Small intestine (tissue), 7 donors: Measurements from ENCODE around the gene COX4I1. TPM values are rescaled to one million over a fixed set of nuclear protein-coding genes. Genes with fewer than 3 reads are reported as not detected.

Experiments
- DNase-seq, 2 donors: peaks; one replicate each; pipeline versions ENCODE4 v3.0.0 to v3.0.0-alpha.2; 2013
- FAIRE-seq: peaks from 2 replicates; lab custom pipeline; 2012; peaks lifted over from hg19 to GRCh38; lab: Jason Lieb, UNC
- H3K27ac ChIP-seq, 3 donors: one replicate each; pipeline ENCODE4 v1.5.1; 2013; ENCODE audit warnings: low read length in 2 of 3, mild to moderate bottlenecking in 2 of 3, control low read depth in 1 of 3, inconsistent platforms in 1 of 3, low read depth in 1 of 3, moderate library complexity in 1 of 3
- H3K27me3 ChIP-seq, 3 donors: one replicate each; pipeline ENCODE4 v1.6.1; 2013; ENCODE audit warnings: low read length in 3 of 3, inconsistent platforms in 1 of 3; ENCODE audit not compliant: control insufficient read depth in 3 of 3, insufficient read depth in 3 of 3
- H3K36me3 ChIP-seq, 3 donors: one replicate each; pipeline ENCODE4 v1.6.1; 2013; ENCODE audit warnings: low read length in 3 of 3, inconsistent platforms in 1 of 3, low read depth in 1 of 3, mild to moderate bottlenecking in 1 of 3, moderate library complexity in 1 of 3; ENCODE audit not compliant: control insufficient read depth in 3 of 3, insufficient read depth in 2 of 3
- H3K4me1 ChIP-seq, 3 donors: one replicate each; pipeline ENCODE4 v1.6.1; 2013; ENCODE audit warnings: low read length in 2 of 3, inconsistent platforms in 1 of 3, low read depth in 1 of 3, mild to moderate bottlenecking in 1 of 3, moderate library complexity in 1 of 3; ENCODE audit not compliant: control insufficient read depth in 3 of 3, insufficient read depth in 2 of 3
- H3K4me3 ChIP-seq, 3 donors: one replicate each; pipeline ENCODE4 v1.5.1; 2013; ENCODE audit warnings: low read length in 3 of 3, control low read depth in 1 of 3, inconsistent platforms in 1 of 3, low read depth in 1 of 3, mild to moderate bottlenecking in 1 of 3, moderate library complexity in 1 of 3
- H3K9me3 ChIP-seq, 2 donors: one replicate each; pipeline ENCODE4 v1.6.1; 2013; ENCODE audit warnings: low read depth in 1 of 2, low read length in 1 of 2; ENCODE audit not compliant: control insufficient read depth in 2 of 2, insufficient read depth in 1 of 2
- WGBS, 3 donors: extraction: QIAGEN DNeasy Blood & Tissue Kit; methylation state at CpG; one replicate each; pipeline ENCODE4 v1.1.7; 2013; 5-methylcytosine and 5-hydroxymethylcytosine counted together
- polyA plus RNA-seq, 4 donors: library from polyadenylated mRNA; stranded (reverse) in 3 of 4; unstranded in 1 of 4; fragments of 200-250 nt in 3 of 4; fragments of 120-200 nt in 1 of 4; gene quantifications; one replicate each; pipeline versions ENCODE4 v1.2.1 to v1.2.3, GENCODE V29; 2013
- donor health status: healthy with polysubstance abuse.
- donor health status: control.
- donor health status: control.
- donor health status: Bipolar disorder and iron deficiency.
- donor health status: healthy.

COX4I1 gene
- polyA plus RNA-seq, 4 donors = 439 to 2,645 (median 1,917) TPM

DNA sequence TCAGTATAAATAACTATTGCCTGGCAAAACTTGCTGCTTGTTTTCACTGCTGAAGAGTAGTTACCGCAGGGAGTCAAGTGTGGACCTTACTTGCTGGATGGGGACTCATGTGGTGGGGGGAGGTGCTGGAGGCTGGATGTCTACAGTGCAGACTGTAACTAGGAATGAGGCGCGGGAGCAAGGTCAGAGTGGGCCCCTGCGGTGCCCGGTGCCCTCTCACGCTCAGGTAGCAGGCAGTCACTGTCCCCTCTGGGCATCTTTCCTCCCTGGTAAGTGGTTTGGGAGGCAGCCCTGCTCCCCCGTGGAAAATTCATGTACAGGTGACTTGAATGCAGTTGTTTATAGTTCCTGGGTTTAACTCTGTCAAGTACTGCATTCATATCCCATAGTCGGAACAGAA lies 4.8 kb upstream of the COX4I1 start:
- Histone ChIP-seq H3K27ac (no peak overlapping the region), H3K27me3 (no peaks in the 10 kb centered on the region), H3K4me1 (peaks cover 0 to 7% (median 2%) of the 10 kb centered on the region in 3 donors), H3K4me3 (no peak overlapping the region), H3K36me3 (peaks cover 8 to 50% (median 17%) of the 10 kb centered on the region in 3 donors), H3K9me3 (peaks cover 0 to 3% of the 10 kb centered on the region in 2 donors)
- 87 to 91% (median 88%) methylated on average over 8 of the region's 8 CpGs for WGBS, 3 donors
- no peak for FAIRE-seq
- DNase-seq = no peak

DNA sequence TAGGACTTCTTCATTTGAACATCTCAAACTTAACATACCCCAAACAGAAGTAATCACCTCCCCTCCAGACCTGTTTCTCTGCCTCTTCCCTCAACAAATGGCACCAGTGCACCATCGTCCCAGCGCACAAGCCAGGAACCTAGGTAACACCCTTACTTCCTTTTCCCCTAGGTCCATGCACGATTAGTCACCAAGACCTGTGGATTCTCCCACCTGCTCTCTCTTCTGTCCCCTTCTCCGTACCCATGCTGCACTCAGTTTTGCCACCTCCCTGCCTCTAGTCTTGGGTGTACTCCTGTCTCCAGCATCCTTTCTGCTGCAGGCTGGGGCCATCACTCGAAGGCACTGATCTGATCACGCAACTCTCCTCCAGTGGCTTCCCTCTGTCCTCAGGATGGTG lies 3.3 kb upstream of the COX4I1 start:
- 85 to 90% (median 90%) methylated on average over 6 of the region's 6 CpGs for WGBS, 3 donors
- DNase-seq = no peak
- peaks cover 7 to 46% (median 17%) of the 10 kb centered on the region in 3 donors for H3K36me3 ChIP-seq

DNA sequence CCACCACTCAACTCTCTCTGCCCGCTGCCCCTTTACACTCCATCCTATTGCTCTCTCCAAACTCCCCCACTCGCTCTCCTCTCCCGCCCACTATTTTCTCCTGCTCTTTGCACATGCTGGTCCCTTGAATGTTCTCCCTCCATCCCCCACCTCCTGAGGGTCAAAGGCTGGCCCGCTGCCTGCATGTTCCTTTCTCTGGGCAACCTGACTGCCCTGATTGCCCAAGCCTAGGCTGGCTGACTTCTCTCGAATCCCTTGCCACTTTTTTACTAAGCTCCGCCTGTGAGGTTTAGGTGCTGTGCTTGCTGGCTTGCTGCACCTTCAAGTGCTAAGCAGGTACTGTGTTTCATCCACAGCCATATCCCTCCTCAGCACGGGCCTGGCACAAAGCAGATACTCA lies 2.9 kb upstream of the COX4I1 start:
- Histone ChIP-seq H3K27me3 (no peaks in the 10 kb centered on the region), H3K4me1 (peaks cover 0 to 7% (median 2%) of the 10 kb centered on the region in 3 donors), H3K4me3 (no peak overlapping the region), H3K36me3 (peaks cover 7 to 41% (median 19%) of the 10 kb centered on the region in 3 donors), H3K27ac (no peak overlapping the region), H3K9me3 (peaks cover 0 to 2% of the 10 kb centered on the region in 2 donors)
- DNase-seq (no peak), FAIRE-seq (no peak)
- WGBS, 3 donors = 91 to 93% (median 91%) methylated on average over 7 of the region's 7 CpGs

More for the DNA sequence above, 3.3 kb upstream of the COX4I1 start:
- Histone ChIP-seq H3K9me3 (peaks cover 0 to 3% of the 10 kb centered on the region in 2 donors), H3K27ac (no peak overlapping the region), H3K4me3 (no peak overlapping the region), H3K4me1 (peaks cover 0 to 7% (median 2%) of the 10 kb centered on the region in 3 donors), H3K27me3 (no peaks in the 10 kb centered on the region)
- no peak for FAIRE-seq

DNA sequence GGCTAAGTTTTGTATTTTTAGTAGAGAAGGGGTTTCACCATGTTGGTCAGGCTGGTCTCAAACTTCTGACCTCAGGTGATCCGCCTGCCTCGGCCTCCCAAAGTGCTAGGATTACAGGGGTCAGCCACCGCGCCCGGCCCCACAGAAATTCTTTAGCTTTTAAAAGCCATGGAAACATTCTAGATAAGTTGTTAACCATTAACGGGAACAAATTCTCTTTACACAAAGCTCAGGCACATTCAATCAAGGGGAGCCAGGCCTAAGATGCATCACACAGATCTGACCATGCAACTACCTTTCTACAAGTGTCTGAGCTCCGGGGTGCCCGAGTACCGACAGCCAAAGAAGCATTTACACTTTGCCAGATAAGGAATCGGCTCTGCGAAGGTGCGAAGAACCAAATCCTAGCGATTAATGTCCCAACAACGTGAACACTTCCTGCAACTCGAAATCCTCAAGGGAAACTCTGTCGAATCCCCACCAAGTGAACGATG lies 1.2 kb upstream of the COX4I1 start:
- Histone ChIP-seq H3K27me3 (no peaks in the 10 kb centered on the region), H3K4me1 (peaks cover 0 to 7% (median 2%) of the 10 kb centered on the region in 3 donors), H3K36me3 (peaks cover 8 to 39% (median 11%) of the 10 kb centered on the region in 3 donors), H3K4me3 (peak overlapping the region; percentile 79 to 97 (median 93)), H3K27ac (peak overlapping the region in 2 of 3 donors; percentile 12 to 44), H3K9me3 (no peaks in the 10 kb centered on the region)
- WGBS, 3 donors = 4 to 18% (median 13%) methylated on average over 17 of the region's 17 CpGs
- FAIRE-seq = no peak
- DNase-seq = peak; percentile 15 to 57

DNA sequence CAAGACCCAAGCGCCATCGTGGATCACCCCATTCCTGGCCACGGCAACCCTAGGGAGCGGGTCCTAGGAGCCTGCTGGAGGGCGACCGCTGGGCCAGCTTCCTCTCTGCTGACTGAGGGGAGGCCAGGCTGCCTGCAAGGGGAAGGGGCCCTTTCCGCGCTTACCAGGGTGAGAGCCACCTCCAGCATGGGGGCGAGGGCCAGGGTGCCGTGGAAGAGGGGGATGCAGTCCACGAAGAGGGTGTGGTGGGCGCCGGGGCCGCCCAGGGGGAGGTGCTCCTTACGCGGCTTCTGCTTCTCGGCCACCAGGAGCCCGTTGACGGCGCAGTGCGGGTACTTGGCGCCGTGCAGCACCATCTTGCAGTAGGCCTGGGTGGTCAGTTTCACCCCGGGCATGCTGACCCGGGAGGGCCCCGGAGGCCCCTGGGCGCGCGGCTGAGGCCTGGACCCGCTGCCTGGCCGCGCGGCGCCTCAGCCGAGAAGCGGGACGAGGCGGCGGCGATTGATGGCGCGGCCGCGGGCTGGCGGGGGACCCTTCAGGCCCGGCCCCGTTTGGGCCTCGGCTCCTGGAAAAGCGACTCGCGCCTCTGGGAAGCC lies 496 bp upstream of the COX4I1 start:
- peaks cover 0 to 7% (median 2%) of the 10 kb centered on the region in 3 donors for H3K4me1 ChIP-seq

DNA sequence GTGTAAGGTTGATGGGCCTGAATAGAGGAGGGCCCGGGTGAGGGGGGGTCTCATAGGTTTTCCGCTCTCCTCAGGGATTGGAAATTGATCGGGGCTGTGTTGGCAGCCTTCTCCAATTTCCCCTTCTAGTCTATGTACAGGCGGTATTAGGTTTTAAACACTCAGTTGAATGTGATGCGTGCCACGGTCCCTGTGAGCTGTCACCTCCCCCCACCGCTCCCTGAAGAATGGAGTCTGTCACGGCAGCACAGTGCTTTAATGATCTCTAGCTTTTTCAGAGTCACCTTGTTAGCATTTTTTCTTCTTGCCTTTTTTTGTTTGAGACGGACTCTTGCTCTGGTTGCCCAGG lies 800 bp downstream of the COX4I1 start:
- peaks cover 13 to 41% (median 15%) of the 10 kb centered on the region in 3 donors for H3K36me3 ChIP-seq

More for the DNA sequence above, 496 bp upstream of the COX4I1 start:
- Histone ChIP-seq H3K36me3 (peaks cover 9 to 41% (median 9%) of the 10 kb centered on the region in 3 donors), H3K27ac (peak overlapping the region; percentile 44 to 94 (median 54)), H3K4me3 (peak overlapping the region; percentile 79 to 97 (median 93)), H3K9me3 (no peaks in the 10 kb centered on the region), H3K27me3 (no peaks in the 10 kb centered on the region)
- FAIRE-seq (no peak), DNase-seq (no peak)
- 0% methylated on average over 37 to 51 of the region's 51 CpGs for WGBS, 3 donors

DNA sequence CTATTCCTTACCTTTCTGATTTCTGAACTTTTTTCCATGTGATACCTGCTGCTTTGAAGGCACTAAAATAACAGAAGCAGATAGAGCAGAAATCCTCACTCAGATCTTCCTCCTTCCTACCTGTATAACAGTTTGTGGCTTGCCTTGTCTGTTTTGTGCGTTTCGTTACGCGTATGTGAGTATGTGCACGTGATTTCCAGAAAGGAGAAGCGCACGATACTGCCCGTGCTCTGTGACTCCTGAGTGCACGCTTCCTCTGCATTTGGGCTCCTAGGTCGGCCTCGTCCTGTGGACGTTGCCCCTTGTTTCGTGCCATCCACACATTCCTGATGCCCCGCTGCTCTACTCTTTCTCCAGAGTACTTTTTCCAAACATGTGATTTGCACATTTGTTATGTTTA lies 4.1 kb downstream of the COX4I1 start:
- Histone ChIP-seq H3K9me3 (no peaks in the 10 kb centered on the region), H3K27me3 (no peaks in the 10 kb centered on the region), H3K4me3 (no peak overlapping the region), H3K36me3 (peaks cover 18 to 42% (median 20%) of the 10 kb centered on the region in 3 donors), H3K27ac (no peak overlapping the region), H3K4me1 (no peaks in the 10 kb centered on the region)
- FAIRE-seq (no peak), DNase-seq (no peak)
- WGBS, 3 donors = 72 to 85% (median 73%) methylated on average over 14 of the region's 14 CpGs

More for the DNA sequence above, 800 bp downstream of the COX4I1 start:
- Histone ChIP-seq H3K27me3 (no peaks in the 10 kb centered on the region), H3K4me1 (peaks cover 0 to 7% (median 2%) of the 10 kb centered on the region in 3 donors), H3K27ac (peak overlapping the region; percentile 35 to 94 (median 78)), H3K9me3 (no peaks in the 10 kb centered on the region), H3K4me3 (peak overlapping the region; percentile 79 to 97 (median 93))
- DNase-seq (no peak), FAIRE-seq (no peak)
- 0 to 13% (median 9%) methylated on average over 9 of the region's 9 CpGs for WGBS, 3 donors

DNA sequence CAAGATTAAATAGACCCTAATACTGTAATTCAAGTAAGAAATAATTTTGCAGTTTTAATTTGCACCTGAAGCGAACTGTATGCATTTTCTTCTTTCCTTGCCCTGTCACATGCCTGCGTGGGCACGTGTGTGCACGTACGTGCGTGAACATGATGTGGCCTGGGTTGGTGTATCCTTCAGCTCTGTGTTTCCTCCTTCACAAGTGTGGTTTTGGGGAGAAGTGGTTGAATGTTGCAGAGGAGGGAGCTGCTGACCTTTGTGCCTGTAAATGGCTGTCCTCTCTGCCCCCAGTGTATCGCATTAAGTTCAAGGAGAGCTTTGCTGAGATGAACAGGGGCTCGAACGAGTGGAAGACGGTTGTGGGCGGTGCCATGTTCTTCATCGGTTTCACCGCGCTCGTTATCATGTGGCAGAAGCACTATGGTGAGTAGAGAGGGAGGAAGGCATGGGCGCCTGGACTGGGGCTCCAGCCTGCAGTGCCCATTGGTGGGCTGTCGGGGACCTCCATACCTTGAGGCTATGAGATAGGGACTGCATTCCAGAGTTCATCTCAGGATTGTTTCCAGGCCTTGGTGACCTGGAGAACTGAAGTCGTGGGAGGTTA lies 6.0 kb downstream of the COX4I1 start:
- 86 to 90% (median 89%) methylated on average over 17 to 18 of the region's 18 CpGs for WGBS, 3 donors
- Histone ChIP-seq H3K36me3 (peaks cover 18 to 42% (median 20%) of the 10 kb centered on the region in 3 donors), H3K4me1 (no peaks in the 10 kb centered on the region), H3K27me3 (no peaks in the 10 kb centered on the region), H3K9me3 (no peaks in the 10 kb centered on the region), H3K27ac (no peak overlapping the region), H3K4me3 (no peak overlapping the region)
- no peak for DNase-seq
- FAIRE-seq = no peak
